HEK293 (cell line): ENCODE measurements around the gene CNPY2.

ENCODE experiments used
- GLI2 ChIP-seq: fragments of 450-650 bp; formaldehyde crosslinking; IDR thresholded peaks from 2 replicates; pipeline ENCODE4; 2017; ENCODE audit warnings: missing biosample characterization, missing genetic modification characterization, low read depth, borderline replicate concordance
- KLF7 ChIP-seq: fragments of 450-650 bp; formaldehyde crosslinking; IDR thresholded peaks from 2 replicates; pipeline ENCODE4 v1.5.1; 2016; ENCODE audit warnings: missing biosample characterization, missing genetic modification characterization, borderline replicate concordance
- MYNN ChIP-seq: fragments of 450-650 bp; formaldehyde crosslinking; IDR thresholded peaks from 2 replicates; pipeline ENCODE4 v1.5.1; 2016; ENCODE audit warnings: missing biosample characterization, missing genetic modification characterization, borderline replicate concordance
- SALL2 ChIP-seq: fragments of 450-650 bp; formaldehyde crosslinking; IDR thresholded peaks from 2 replicates; pipeline ENCODE4 v1.5.0; 2017; ENCODE audit warnings: missing biosample characterization, mild to moderate bottlenecking, missing genetic modification characterization, borderline replicate concordance
- SCRT2 ChIP-seq: fragments of 450-650 bp; formaldehyde crosslinking; IDR thresholded peaks from 2 replicates; pipeline ENCODE4 v1.5.1; 2016; ENCODE audit warnings: missing biosample characterization, missing genetic modification characterization
- TRIM28 ChIP-seq: IDR thresholded peaks from 2 replicates; pipeline ENCODE4 v1.6.1; 2011; ENCODE audit warnings: low read length, control low read depth, borderline replicate concordance
- YY1 ChIP-seq: fragments of 450-650 bp; formaldehyde crosslinking; IDR thresholded peaks from 2 replicates; pipeline ENCODE4 v1.5.1; 2018; ENCODE audit warnings: missing biosample characterization, missing genetic modification characterization
- ZBTB1 ChIP-seq: fragments of 450-650 bp; formaldehyde crosslinking; IDR thresholded peaks from 2 replicates; pipeline ENCODE4 v1.5.1; 2016; ENCODE audit warnings: missing biosample characterization, missing genetic modification characterization
- ZFP37 ChIP-seq: fragments of 450-650 bp; formaldehyde crosslinking; IDR thresholded peaks from 2 replicates; pipeline ENCODE4 v1.5.1; 2016; ENCODE audit warnings: missing biosample characterization, missing genetic modification characterization
- ZNF132 ChIP-seq: fragments of 450-650 bp; formaldehyde crosslinking; IDR thresholded peaks from 2 replicates; pipeline ENCODE4 v1.5.1; 2017; ENCODE audit warnings: missing biosample characterization, missing genetic modification characterization, borderline replicate concordance
- ZNF174 ChIP-seq: fragments of 450-650 bp; formaldehyde crosslinking; IDR thresholded peaks from 2 replicates; pipeline ENCODE4 v1.5.0; 2017; ENCODE audit warnings: missing biosample characterization, mild to moderate bottlenecking, missing genetic modification characterization
- ZNF24 ChIP-seq: fragments of 450-650 bp; formaldehyde crosslinking; IDR thresholded peaks from 2 replicates; pipeline ENCODE4 v1.5.1; 2016; ENCODE audit warnings: missing biosample characterization, missing genetic modification characterization
- ZNF248 ChIP-seq: fragments of 450-650 bp; formaldehyde crosslinking; IDR thresholded peaks from 2 replicates; pipeline ENCODE4 v1.5.1; 2017; ENCODE audit warnings: missing biosample characterization, missing genetic modification characterization
- ZNF274 ChIP-seq, 2 experiments: fragments of 200-500 bp in 1 of 2; fragments of 450-650 bp in 1 of 2; sonication (Bioruptor generic) in 1 of 2; formaldehyde crosslinking in 1 of 2; IDR thresholded peaks; 2 replicates each; pipeline versions ENCODE4 v1.5.1 to v1.6.1; 2014 to 2016; ENCODE audit warnings: borderline replicate concordance in 1 of 2, inconsistent platforms in 1 of 2, low read length in 1 of 2, missing biosample characterization in 1 of 2, missing genetic modification characterization in 1 of 2
- ZNF292 ChIP-seq: fragments of 450-650 bp; formaldehyde crosslinking; IDR thresholded peaks from 2 replicates; pipeline ENCODE4 v1.5.1; 2016; ENCODE audit warnings: low read depth, missing biosample characterization, missing genetic modification characterization, borderline replicate concordance
- ZNF324 ChIP-seq: fragments of 450-650 bp; formaldehyde crosslinking; IDR thresholded peaks from 2 replicates; pipeline ENCODE4 v1.5.1; 2016; ENCODE audit warnings: missing biosample characterization, missing genetic modification characterization
- ZNF37A ChIP-seq: fragments of 450-650 bp; IDR thresholded peaks from 2 replicates; pipeline ENCODE4 v1.5.1; 2018; ENCODE audit warnings: missing biosample characterization, missing genetic modification characterization
- ZNF391 ChIP-seq: fragments of 450-650 bp; formaldehyde crosslinking; IDR thresholded peaks from 2 replicates; pipeline ENCODE4 v1.5.1; 2016; ENCODE audit warnings: low read depth, missing biosample characterization, missing genetic modification characterization, borderline replicate concordance
- ZNF404 ChIP-seq: fragments of 450-650 bp; formaldehyde crosslinking; IDR thresholded peaks from 2 replicates; pipeline ENCODE4 v1.5.1; 2017; ENCODE audit warnings: missing biosample characterization, missing genetic modification characterization
- ZNF600 ChIP-seq: fragments of 450-650 bp; formaldehyde crosslinking; IDR thresholded peaks from 2 replicates; pipeline ENCODE4 v1.5.1; 2016; ENCODE audit warnings: missing biosample characterization, missing genetic modification characterization
- ZNF610 ChIP-seq: fragments of 450-650 bp; formaldehyde crosslinking; IDR thresholded peaks from 2 replicates; pipeline ENCODE4 v1.5.1; 2016; ENCODE audit warnings: missing biosample characterization, missing genetic modification characterization, borderline replicate concordance
- ZNF747 ChIP-seq: fragments of 450-650 bp; formaldehyde crosslinking; IDR thresholded peaks from 2 replicates; pipeline ENCODE4 v1.5.1; 2016; ENCODE audit warnings: missing biosample characterization, missing genetic modification characterization
- ZNF837 ChIP-seq: fragments of 450-650 bp; formaldehyde crosslinking; IDR thresholded peaks from 2 replicates; pipeline ENCODE4 v1.5.1; 2016; ENCODE audit warnings: missing biosample characterization, missing genetic modification characterization
- TF ChIP-seq, protein P1 (sequence below): fragments of 450-650 bp; formaldehyde crosslinking; IDR thresholded peaks from 2 replicates; pipeline ENCODE4 v1.5.1; 2016; ENCODE audit warnings: missing biosample characterization, missing genetic modification characterization
- TF ChIP-seq, protein P2 (sequence below): fragments of 450-650 bp; formaldehyde crosslinking; IDR thresholded peaks from 2 replicates; pipeline ENCODE4 v1.5.1; 2016; ENCODE audit warnings: missing biosample characterization, missing genetic modification characterization
- TF ChIP-seq, protein P3 (sequence below): fragments of 450-650 bp; formaldehyde crosslinking; IDR thresholded peaks from 2 replicates; pipeline ENCODE4 v1.5.1; 2016; ENCODE audit warnings: missing biosample characterization, missing genetic modification characterization
- TF ChIP-seq, protein P4 (sequence below): fragments of 450-650 bp; formaldehyde crosslinking; IDR thresholded peaks from 2 replicates; pipeline ENCODE4 v1.5.1; 2016; ENCODE audit warnings: missing biosample characterization, missing genetic modification characterization
- TF ChIP-seq, protein P5 (sequence below): fragments of 450-650 bp; formaldehyde crosslinking; IDR thresholded peaks from 2 replicates; pipeline ENCODE4 v1.5.1; 2016; ENCODE audit warnings: missing biosample characterization, missing genetic modification characterization

CNPY2 gene

DNA sequence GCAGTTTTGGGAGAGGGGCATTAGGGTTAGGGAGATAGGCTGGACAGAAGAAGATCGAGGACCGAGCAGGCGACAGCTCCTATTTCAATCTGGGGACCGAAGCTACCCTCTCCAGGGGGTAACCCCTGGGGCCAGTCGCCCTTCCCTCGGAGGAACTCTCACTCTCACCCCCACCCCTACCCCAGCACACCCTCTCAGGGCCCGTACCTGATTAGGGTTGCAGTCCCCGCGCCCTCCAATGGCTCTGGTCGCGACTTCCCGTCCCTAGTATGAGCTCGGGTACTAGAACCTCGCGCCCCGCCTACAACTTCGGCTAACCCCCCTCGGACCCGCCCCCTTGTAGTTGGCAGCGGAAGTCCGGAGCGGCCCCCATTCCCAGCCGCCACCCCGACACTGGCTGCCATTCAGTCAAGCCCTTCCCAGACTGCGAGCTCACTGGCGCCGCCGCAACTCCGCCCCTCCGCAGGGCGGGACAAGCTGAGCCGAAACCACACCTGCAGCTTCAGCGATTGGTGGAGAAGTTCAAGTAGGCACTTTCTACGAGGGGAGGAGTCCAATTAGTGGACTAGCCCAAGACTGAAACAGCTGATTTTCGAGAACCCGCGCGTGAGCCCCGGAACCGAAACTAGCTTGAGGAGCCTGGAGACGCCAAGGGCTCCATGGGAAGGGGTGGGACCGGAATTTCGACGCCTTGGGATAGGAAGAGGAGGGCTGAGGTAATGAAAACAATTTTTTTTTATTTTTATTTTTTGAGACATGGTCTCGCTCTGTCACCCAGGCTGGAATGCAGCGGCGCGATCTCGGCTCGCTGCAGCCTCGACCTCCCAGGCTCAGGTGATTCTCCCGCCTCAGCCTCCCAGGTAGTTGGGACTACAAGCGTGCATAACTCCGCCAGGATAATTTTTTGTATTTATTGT lies 44.3 kb upstream of the CNPY2 start, which contains the start of gene STAT2 (continued):
- TF ChIP-seq ZNF24, result no peak
- TF ChIP-seq, protein P1, sequence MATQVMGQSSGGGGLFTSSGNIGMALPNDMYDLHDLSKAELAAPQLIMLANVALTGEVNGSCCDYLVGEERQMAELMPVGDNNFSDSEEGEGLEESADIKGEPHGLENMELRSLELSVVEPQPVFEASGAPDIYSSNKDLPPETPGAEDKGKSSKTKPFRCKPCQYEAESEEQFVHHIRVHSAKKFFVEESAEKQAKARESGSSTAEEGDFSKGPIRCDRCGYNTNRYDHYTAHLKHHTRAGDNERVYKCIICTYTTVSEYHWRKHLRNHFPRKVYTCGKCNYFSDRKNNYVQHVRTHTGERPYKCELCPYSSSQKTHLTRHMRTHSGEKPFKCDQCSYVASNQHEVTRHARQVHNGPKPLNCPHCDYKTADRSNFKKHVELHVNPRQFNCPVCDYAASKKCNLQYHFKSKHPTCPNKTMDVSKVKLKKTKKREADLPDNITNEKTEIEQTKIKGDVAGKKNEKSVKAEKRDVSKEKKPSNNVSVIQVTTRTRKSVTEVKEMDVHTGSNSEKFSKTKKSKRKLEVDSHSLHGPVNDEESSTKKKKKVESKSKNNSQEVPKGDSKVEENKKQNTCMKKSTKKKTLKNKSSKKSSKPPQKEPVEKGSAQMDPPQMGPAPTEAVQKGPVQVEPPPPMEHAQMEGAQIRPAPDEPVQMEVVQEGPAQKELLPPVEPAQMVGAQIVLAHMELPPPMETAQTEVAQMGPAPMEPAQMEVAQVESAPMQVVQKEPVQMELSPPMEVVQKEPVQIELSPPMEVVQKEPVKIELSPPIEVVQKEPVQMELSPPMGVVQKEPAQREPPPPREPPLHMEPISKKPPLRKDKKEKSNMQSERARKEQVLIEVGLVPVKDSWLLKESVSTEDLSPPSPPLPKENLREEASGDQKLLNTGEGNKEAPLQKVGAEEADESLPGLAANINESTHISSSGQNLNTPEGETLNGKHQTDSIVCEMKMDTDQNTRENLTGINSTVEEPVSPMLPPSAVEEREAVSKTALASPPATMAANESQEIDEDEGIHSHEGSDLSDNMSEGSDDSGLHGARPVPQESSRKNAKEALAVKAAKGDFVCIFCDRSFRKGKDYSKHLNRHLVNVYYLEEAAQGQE (tag by site-specific recombination), result peak; percentile 62
- no peak for TF ChIP-seq ZNF248 (tag by site-specific recombination)
- peak; percentile 36; the same call in 1 of the 2 replicates for TF ChIP-seq ZNF600 (tag by site-specific recombination)
- TF ChIP-seq KLF7 (tag by site-specific recombination), result no peak
- no peak for TF ChIP-seq ZNF37A
- TF ChIP-seq ZNF132 (tag by site-specific recombination), result no peak
- TF ChIP-seq ZNF610, result no peak; the same call in 1 of the 2 replicates
- TF ChIP-seq ZNF391 (tag by site-specific recombination), result peak; percentile 36; the same call in 1 of the 2 replicates
- no peak for TF ChIP-seq SALL2
- TF ChIP-seq, protein P2, sequence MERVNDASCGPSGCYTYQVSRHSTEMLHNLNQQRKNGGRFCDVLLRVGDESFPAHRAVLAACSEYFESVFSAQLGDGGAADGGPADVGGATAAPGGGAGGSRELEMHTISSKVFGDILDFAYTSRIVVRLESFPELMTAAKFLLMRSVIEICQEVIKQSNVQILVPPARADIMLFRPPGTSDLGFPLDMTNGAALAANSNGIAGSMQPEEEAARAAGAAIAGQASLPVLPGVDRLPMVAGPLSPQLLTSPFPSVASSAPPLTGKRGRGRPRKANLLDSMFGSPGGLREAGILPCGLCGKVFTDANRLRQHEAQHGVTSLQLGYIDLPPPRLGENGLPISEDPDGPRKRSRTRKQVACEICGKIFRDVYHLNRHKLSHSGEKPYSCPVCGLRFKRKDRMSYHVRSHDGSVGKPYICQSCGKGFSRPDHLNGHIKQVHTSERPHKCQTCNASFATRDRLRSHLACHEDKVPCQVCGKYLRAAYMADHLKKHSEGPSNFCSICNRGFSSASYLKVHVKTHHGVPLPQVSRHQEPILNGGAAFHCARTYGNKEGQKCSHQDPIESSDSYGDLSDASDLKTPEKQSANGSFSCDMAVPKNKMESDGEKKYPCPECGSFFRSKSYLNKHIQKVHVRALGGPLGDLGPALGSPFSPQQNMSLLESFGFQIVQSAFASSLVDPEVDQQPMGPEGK, result peak; percentile 98
- no peak for TF ChIP-seq ZNF292 (tag by site-specific recombination)
- TF ChIP-seq ZNF174, result no peak
- TF ChIP-seq, protein P3, sequence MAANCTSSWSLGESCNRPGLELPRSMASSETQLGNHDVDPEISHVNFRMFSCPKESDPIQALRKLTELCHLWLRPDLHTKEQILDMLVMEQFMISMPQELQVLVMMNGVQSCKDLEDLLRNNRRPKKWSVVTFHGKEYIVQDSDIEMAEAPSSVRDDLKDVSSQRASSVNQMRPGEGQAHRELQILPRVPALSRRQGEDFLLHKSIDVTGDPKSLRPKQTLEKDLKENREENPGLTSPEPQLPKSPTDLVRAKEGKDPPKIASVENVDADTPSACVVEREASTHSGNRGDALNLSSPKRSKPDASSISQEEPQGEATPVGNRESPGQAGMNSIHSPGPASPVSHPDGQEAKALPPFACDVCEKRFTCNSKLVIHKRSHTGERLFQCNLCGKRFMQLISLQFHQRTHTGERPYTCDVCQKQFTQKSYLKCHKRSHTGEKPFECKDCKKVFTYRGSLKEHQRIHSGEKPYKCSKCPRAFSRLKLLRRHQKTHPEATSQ (tag by site-specific recombination), result no peak
- no peak for TF ChIP-seq ZBTB1 (tag by site-specific recombination)
- peak; percentile 40; the same call in 1 of the 2 replicates for TF ChIP-seq YY1 (tag by site-specific recombination)
- TF ChIP-seq, protein P4, sequence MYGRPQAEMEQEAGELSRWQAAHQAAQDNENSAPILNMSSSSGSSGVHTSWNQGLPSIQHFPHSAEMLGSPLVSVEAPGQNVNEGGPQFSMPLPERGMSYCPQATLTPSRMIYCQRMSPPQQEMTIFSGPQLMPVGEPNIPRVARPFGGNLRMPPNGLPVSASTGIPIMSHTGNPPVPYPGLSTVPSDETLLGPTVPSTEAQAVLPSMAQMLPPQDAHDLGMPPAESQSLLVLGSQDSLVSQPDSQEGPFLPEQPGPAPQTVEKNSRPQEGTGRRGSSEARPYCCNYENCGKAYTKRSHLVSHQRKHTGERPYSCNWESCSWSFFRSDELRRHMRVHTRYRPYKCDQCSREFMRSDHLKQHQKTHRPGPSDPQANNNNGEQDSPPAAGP (tag by site-specific recombination), result no peak
- TF ChIP-seq, protein P5, sequence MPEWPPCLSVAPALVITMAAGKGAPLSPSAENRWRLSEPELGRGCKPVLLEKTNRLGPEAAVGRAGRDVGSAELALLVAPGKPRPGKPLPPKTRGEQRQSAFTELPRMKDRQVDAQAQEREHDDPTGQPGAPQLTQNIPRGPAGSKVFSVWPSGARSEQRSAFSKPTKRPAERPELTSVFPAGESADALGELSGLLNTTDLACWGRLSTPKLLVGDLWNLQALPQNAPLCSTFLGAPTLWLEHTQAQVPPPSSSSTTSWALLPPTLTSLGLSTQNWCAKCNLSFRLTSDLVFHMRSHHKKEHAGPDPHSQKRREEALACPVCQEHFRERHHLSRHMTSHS (tag by site-specific recombination), result no peak
- TF ChIP-seq TRIM28, result no peak
- TF ChIP-seq SCRT2, result no peak
- no peak for TF ChIP-seq ZNF837 (tag by site-specific recombination)
- TF ChIP-seq ZFP37 (tag by site-specific recombination), result 0 out of 2 replicates have a peak, but pooled peaks have one; percentile 40
- TF ChIP-seq MYNN (tag by site-specific recombination), result no peak
- TF ChIP-seq ZNF274 (IDR thresholded peaks at IDR 0.05; ENCODE audit: low read length), result no peak
- TF ChIP-seq ZNF274 (tag by site-specific recombination; IDR thresholded peaks at IDR 0.05; ENCODE audit: borderline replicate concordance), result no peak
- TF ChIP-seq GLI2 (tag by site-specific recombination), result no peak
- 0 out of 2 replicates have a peak, but pooled peaks have one; percentile 57 for TF ChIP-seq ZNF324
- TF ChIP-seq ZNF404, result no peak
- TF ChIP-seq ZNF747 (tag by site-specific recombination), result no peak
